ENCODE measurements around the gene ADARB1.
A peak's percentile ranks its signal among the peaks of the same experiment; 100 is the strongest.

ADARB1 gene

DNA sequence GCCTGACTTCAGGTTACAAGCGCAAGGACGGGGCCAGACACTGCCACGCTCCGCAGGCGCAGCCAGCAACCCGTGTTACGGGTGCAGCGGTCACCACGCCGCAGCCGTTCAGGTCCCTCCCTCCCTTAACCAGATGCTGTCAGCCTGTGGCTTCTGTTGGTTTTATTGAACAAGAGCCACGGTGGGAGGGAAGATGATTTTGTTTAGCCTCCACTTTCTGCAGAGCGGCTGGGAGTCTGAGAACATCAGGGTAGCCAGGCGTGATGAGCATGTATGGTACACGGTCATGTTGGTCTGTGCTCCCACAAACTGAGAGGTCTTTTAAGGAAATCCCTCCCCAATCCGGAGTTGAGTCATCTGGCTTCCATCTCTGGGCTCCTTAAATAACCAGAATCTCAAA is 18.5 kb upstream of the ADARB1 start:
- no peak for DNase-seq

DNA sequence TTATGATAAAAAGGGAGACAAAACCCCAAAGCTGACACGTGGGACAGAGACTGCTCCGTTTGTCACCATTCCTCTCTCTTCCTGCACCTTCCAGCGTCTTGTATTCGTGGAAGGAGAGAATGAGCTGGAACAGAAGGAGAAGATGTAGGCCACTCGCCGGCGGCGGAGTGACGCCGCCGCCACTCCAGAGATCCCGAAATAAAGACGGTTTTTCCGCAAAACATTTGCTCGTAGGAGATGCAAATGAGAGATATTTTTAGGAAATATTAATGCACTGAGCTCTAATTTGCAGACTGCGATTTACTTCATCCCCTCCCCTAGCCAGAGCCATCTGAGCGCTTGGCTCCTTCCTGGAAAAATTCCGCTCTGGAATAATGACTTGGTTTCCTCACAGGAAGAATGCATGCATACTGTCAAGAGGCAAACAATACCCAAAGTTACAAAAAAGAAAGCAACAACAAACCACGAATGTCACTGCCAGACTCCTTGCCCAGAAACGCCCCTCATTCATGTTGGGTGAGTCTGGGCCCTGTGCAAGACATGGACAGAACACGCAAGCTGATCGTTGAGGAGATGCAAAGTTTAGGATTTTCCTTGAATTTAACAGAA is 18.0 kb upstream of the ADARB1 start:
- no peak for DNase-seq

DNA sequence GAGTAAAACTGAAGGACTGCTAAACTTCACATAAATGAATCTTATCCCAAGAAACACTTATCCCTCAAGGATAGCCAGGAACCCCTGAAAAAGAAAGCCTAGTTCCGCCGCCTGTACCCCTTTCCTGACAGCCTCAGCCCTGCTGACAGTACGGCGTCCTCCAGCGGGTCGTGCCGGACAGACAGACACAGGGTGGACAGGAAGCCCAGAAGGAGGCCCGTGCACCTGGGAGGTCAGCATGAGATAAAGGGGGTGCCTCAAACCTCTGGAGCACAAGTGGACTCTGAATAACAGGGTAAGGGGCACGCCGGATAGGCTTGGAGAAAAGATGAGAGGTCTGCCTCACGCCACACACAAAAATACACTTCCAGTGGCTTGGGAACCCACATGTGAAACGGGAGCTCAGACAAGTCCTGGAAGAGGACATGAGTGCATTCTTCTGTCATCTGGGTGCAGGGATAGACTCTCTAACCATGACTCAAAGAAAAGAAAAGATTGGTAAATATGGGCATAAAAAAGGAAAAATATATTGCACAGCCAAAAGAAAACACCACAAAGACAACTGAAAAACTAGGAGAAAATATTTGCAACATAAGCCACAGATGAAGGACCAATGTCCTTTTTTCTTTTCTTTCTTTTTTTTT is 17.3 kb upstream of the ADARB1 start:
- DNase-seq = no peak

DNA sequence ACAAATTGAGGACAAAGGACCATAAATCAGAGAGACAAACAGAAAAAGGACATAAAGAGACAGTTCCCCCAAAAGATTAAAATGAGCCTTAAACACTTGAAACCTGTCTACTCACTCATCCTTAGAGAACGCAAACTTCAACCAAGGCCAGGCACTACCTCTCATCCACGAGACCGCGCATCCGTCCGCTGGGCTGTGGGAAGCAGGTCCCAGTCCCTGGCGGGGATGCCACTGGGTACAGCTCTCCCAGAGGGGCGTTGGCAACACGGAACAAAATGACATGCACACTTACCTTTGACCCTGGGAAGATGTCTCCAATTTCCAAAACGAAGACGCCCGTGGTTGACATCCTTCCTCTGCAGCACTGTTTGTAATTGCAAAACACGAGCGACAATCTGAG is 16.5 kb upstream of the ADARB1 start:
- no peak for DNase-seq

DNA sequence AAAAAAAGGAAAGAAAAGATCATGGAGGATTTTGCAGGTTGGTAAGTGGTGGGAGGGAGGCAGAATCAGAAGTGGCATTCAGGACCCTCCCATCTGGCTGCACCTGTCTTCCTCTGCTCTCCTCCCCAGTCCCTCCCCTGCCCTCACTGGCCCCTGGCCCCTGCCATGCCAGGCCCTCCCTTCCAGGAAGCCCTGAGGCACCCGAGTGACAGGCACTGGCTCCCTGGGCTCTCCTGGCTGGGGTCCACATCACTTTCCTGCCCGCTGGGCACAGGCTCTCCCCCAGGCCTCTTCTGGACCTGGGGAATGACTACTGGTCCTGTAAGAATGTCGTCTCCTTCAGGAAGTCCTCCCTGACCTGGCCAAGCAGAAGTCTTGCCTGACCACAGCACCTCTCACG is 15.3 kb upstream of the ADARB1 start:
- DNase-seq = no peak

DNA sequence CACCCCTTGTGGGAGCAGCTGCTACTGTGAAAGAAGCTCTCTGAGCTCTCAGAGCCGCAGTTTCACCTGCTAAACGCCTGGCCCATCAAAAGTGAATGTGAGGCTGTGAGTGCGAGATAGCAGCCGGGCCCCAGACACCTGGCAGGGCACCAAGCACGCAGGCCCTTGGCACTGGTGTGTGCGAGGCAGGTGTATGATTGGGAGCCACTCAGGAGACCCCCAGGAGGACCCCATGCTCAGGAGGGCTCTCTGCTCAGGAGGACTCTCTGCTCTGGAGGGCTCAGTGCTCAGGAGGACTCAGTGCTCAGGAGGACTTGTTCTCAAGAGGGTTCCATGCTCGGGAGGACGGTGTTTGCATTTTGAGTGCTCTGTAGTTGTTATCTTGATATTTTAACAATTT is 14.3 kb upstream of the ADARB1 start:
- DNase-seq = no peak

DNA sequence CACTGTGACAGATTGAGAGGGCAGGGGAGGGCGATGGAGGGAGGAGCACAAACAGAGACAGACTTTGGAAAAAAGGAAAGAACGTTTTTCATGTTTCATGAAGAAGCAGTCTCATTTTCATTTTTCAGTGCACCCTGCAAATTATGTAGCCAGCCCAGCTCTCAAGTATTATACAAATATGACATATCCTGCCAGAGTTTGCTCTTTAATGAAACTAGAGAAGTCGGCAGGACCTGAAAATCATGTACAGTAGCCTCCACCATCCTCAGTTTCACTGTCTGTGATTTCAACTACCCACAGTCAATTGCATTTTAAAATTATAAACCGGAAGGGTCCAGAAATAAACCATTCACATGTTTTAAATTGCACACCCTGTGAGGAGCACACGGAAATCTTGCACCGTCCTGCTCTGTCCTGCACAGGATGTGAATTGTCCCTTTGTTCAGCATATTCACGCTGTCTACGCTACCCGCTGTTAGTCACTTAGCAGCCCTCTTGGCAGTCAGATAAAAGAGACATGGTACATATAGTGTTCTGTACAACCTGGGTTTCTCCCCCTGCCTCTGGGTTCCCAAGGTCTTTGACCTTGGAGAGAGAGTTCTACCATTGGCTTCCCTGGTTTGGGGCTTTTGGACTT is 13.6 kb upstream of the ADARB1 start:
- no peak for DNase-seq

DNA sequence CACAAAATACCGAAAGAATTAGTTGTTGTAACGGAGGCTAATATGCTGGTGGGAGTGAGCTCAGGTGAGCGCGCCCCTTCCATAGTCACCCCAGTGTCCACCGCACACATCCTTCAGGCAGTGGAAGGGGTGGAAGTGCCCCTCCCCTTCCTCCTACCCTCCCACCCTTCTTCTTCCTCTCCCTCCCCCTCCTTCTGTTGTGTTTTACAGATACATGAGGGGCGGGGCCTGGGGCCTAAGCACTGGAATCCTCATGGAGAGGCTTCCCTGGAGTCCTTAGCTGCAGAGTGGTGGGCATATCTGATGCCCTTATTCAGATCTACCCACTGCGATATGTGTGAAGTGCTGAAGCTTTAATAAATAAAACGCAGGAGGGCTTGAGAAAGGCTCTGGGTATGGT is 10.3 kb upstream of the ADARB1 start:
- DNase-seq = no peak

DNA sequence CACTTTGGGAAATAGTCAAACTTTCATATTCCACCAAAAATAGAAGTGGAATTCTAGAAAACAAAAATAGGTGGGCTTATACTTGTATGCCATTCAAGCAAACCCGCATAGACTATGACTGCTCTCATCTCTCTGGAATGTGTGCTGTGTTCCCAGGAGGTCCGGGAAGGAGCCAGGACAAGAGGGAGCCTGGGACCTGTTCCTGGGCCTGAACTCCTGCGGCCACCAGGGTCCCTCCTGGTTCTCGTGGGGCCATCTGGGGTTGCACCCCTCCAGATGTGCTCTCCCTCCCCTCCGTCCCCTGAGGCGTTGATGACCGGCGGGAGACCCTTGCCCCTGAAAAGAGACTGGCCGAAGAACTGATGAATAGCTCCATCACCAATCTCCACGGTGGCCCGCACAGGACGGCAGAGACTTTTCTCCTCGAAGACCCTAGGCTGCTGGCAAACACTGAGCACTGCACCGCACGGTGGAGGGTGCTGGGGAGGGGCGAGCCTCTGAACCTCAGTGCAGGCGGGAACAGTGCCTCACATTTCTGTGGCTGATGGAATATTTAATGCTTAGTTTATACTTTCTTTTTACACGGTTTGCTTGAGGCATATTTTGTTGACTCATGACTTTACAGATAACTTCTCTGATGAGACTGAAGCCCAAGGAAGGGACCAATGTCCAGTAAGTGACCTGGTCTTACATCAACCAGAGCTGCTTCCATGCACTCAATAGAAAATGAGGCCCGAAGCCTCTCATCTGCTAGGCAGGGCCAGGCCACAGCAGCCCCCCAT is 9.6 kb upstream of the ADARB1 start:
- DNase-seq = no peak

DNA sequence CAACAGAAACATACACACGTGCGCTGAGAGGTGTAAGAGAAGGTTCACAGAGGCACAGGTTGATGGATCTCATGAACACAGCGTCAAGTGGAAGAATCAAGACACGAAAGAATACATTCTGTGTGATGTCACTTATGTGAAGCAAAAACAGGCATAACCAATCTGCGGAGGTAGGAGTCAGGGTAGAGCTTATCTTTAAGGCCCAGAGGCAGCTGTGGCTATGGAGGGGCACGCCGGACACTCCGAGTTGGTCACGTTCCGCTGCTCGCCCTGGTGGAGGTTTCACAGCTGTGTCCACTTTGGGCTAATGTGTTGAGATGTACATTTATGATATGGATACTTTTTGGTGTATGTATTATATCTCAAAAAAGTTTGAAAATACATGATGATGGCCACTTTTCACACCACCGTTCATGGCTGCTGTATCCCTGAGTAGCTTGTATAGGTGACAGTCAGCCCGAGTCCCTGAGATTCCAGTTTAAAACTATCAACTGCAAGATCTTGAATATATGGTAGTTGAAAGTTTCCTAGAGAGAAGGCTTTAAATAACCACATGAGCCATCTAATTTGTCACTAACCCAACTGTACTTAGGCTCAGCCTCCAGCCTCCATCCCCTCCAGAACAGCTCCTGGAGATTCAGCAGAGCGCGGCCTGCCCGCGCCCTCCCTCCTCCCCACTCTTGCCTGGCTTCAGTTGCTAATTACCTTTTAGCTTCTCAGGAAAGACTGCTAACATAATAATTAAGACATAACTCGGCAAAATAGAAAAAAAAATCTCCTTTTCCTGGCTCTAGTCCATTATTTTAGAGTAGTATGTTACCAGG is 6.7 kb upstream of the ADARB1 start:
- DNase-seq = no peak

DNA sequence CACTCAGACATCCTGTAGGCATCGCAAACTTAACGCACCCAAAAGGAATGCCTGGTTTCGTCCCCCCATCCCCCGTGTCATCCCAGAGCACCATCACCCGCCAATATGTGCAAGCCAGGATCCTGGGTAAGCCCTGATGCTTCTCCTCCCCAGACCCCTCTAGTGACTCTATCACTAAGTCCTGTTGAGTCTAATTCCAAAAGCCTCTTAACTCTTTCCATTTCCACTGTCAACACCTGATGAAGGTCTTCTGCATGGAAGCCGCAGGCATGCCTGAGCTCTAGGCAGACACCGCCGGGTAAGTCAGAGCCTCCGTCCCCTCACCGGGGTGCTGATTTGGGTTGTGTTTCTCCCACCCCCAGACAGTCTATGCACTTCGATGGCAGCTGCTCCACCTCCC is 5.3 kb upstream of the ADARB1 start:
- DNase-seq = no peak

DNA sequence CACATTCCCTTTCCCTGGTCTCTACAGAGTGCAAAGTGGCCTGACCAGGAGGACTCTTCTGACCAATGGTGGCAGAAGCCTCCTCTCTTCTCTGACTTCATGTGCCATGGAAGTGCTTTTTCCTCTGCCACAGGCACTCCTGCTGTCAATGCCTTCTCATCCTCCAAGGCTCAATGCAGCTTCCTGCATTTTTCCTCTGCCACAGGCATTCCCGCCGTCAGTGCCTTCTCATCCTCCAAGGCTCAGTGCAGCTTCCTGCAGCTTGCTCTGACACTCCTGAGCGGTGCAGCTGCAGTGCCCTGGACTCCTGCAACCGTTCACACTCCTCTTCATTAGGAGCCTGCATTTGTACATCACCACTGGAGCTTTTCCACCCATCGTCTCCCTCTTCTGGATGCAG is 4.7 kb upstream of the ADARB1 start:
- DNase-seq = no peak

DNA sequence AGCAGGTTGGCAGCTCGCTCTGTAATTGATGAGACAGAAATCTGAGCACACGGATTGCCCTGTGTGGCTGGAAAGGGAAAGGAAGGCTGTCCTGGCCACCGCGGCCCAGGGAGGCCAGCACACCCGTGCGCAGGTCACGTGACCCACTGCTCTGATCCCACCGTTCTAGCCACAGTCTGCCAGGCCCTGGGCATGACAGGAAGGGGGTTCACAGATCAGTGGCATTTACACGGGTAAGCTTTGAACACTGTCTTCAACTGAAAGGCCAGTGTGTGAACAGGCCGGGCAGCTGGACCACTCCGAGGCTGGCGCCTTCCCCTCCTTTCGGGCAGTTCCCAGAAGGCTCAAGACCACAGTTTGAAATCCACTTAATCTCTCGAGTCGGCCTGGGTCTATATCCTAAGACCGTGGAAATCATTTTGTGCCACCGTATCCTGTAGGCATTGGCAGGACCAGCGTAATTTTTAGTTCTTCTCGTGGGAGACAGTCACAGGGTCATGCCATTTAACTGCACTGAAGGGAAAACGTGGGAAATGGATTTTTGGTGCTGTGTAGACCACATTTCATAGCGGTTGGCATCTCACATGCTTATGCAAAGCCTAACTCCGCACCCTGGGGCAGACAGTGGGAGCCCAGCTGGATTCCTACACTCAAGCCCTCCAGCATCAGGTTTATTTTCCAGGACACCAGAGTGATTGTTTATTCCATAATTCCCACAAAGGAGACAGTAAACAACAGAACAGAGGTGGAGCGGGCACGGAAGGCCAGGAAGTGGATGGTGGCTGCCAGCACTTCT is 3.1 kb upstream of the ADARB1 start:
- no peak for DNase-seq

DNA sequence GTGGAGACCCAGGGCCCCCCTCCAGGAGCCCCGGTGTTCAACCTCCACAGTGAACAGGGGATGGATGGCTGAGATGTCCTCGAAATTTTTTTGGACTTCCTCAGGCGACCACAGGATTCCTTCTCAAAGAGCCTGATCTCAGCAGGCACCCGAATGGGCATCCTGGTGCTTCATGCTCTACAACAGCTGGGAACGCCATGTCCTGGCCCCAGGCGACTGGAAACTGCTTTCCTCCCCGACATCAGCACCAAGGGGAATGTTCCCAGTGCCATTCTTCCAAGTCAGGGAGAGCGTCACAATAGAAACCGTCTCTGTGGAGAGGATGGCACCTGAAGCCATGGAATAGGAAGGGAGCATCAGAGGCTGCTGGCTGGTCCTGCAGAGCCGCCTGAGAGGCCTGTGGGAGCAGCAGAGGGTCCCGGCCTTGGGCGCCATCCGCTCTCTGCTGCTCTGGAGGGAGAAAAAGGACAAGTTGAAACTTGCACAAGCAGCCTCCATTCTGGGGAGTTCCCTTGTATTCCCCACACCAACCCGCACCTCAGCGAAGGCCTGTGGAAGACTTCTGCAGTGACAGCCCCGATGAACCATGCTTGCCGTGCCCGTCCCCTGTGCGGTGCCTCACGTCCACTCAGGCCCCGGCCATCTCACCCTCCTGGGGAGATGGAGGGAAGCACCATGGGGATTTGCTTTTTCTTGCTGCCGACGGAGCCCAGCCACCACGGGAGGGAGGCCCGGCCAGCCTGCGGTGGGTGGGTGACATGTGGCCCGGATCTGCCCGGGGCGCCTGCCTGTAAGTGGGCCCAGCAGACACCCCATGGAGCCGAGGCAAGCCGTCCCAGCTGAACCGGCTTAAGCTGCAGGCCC is 2.3 kb upstream of the ADARB1 start:
- no peak for DNase-seq

DNA sequence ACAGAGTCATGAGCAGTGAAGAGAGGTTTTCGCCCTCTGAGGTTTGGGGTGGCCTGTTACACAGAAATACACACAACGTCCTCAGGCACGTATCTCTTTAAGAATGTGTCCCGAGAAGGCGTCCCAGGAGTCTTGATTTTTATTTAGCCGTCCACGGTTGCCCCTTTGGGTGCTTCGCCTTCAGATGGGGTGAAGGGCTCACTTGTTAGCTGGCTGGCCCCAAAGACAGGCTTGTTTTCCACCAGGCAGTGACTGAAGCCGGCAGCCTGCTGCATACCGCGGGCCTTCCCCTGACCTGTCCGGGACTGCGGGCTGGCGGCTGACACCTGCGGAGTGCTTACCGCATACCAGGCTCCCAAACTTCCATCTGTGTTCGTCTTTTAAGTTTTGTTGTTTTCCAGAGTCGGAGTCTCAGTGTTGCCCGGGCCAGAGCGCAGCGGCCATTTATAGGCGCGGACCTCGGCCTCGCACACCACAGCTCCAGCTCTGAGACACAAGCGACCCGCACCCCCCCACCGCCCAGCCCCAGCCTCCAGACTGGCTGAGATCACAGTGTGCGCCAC is 1.6 kb upstream of the ADARB1 start:
- no peak for DNase-seq

DNA sequence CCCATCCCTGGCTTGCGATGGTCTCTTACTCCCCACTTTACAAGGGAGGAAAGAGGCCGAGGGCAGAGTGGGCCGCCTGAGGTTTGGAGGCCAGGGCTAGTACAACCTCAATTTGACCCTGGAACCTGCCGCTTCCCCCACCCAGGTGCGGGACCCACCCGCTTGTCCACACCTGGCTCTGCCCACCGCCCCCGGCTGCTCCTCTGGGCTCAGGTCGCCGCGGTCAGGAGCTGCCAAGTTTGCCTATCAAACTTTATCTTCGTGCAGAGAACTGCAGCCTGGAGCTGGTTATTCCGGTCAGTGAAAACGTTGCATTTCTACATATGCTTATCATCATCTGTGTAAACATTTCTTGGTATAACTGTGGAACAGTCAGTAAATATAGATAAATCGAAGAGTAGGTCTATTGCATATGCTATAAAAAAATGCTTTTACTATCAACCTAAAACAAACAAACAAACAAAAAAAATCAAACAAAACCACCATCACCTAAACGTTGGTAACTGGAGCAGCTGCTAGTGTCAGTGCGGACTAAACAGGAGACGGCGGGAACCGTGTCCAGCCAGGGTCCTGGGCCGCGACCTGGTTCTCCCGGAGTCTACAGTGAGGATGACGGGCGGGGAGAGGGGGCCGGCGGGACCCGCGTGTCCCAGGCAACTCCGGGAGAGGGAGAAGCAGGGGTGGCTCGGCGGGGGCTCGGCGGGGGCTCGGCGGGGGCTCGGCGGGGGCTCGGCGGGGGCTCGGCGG is 906 bp upstream of the ADARB1 start:
- DNase-seq = no peak

DNA sequence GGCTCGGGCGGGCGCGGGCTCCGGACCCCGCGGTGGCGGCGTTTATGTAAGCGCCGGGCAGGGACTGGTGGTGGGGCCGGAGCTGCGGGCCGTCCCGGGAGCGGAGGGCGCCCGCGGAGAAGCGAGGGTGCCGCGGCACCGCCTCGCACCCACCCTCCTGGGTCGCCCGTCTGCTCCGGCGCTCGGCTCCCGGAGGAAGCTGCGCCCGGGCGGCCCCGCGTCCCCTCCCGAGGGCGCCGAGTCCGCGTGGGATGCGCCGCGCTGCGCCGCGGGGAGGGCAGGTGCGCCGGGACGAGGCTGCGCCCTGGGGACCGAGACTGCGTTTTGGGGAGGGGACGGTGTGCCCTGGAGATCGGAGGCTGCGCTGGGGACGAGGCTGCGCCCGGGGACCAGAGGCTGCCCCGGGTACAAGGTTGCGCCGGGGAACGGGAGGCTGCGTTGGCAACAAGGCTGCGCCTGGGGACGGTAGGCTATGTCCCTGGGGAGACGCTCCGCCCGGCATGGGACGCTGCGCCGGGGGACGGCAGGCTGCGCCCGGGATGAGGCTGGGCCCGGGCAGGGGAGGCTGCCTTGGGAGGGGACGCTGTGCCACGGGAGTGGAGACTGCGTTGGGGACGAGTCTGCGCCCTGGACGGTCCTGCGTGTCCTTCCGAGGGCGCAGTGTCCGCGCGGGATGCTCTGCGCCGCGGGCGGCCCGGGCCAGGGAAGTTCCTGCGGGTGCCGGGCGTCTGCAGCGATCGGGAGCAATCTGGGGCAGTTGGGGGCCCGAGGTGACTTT is 627 bp downstream of the ADARB1 start:
- DNase-seq = peak; percentile 17

DNA sequence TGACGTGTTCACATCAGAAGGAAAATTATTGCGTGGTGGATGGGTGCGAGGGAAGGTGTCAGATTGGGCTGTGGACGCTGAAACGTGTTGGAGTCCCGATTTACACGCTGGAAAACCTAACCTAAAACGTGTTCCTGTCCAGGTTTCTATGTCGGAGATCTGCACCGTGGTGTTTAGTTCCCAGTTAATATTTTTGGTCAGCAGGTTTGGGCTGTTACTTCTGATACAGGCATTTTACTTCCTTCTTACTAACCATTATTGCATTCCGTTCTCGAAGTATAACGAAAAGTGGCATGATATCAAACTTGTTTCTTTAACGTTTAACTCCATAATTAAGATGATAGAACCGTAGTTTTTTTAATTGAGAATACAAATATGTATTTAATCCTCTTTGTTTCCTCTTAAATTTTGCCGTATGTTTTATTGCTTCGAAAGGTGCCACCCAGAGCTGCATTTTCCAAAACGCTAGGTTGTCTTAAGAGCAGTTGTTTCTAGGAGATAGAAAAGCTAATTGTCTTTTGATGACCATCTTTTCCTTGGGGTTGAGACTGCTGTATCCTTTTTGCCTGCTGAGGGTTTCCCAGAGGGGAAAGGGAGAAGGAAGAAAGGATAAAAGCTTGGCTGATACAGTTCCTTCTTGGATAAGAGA is 1.3 kb downstream of the ADARB1 start:
- DNase-seq = no peak

DNA sequence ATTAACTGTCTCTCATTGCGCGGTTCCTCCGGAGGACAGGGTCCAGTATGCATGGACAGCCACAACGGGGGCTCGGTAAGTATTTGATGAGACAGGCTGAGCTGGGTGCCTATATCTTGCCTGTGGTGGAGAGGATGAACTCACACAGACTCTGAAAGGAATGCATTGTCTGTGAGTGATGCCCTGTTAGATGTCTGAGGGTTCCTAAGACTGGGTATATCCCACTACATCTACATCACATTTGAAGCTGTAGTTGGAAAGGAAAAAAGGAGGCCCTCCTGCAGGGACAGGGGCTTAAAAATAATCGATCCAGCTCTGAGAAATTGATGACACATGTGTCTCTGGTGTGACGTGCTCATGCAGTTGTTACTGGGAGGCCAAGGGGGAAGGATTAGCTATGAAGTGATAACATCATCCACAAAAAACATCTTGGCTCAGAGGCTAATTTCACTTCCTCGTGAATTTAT is 1.9 kb downstream of the ADARB1 start:
- DNase-seq = no peak

Measured in KG1 (cell line).